Femur (tissue), 1 donor: ENCODE data around the gene EPAS1.

Experiments
- DNase-seq: peaks from one replicate; pipeline ENCODE4 v3.0.0-alpha.2; 2017

The EPAS1 gene

GRCh38 chr2:46326231-46326980 is 29.2 kb downstream of the EPAS1 start:
- no peak for DNase-seq

GRCh38 chr2:46327627-46328026 is 30.4 kb downstream of the EPAS1 start:
- DNase-seq = no peak

- DNase-seq = no peak
Measured at GRCh38 chr2:46328291-46328690, 31.1 kb downstream of the EPAS1 start.

- DNase-seq = no peak
Measured at GRCh38 chr2:46328829-46329228, 31.6 kb downstream of the EPAS1 start.

GRCh38 chr2:46329340-46329739 is 32.1 kb downstream of the EPAS1 start:
- DNase-seq = no peak

- DNase-seq = no peak
Measured at GRCh38 chr2:46329803-46330775, 32.9 kb downstream of the EPAS1 start.

GRCh38 chr2:46331109-46331766 is 34.0 kb downstream of the EPAS1 start:
- no peak for DNase-seq

GRCh38 chr2:46332686-46333281 is 35.6 kb downstream of the EPAS1 start:
- DNase-seq = no peak

GRCh38 chr2:46333912-46334311 is 36.7 kb downstream of the EPAS1 start:
- no peak for DNase-seq

GRCh38 chr2:46334389-46335271 is 37.4 kb downstream of the EPAS1 start:
- no peak for DNase-seq

- peak; percentile 81 for DNase-seq
Measured at GRCh38 chr2:46335391-46336282, 38.4 kb downstream of the EPAS1 start.

- peak; percentile 57 for DNase-seq
Measured at GRCh38 chr2:46336283-46336959, 39.2 kb downstream of the EPAS1 start.

GRCh38 chr2:46337208-46337994 is 40.2 kb downstream of the EPAS1 start:
- no peak for DNase-seq

- no peak for DNase-seq
Measured at GRCh38 chr2:46338674-46339073, 41.5 kb downstream of the EPAS1 start.

- no peak for DNase-seq
Measured at GRCh38 chr2:46339200-46339599, 42.0 kb downstream of the EPAS1 start.

GRCh38 chr2:46339676-46340459 is 42.7 kb downstream of the EPAS1 start:
- DNase-seq = no peak

GRCh38 chr2:46340740-46341420 is 43.7 kb downstream of the EPAS1 start:
- DNase-seq = no peak
